Hepatocyte (in vitro differentiated cells): ENCODE measurements around the gene MT1F. TPM values are rescaled to one million over a fixed set of nuclear protein-coding genes. Genes with fewer than 3 reads are reported as not detected.

Source experiments
- DNase-seq: peaks from one replicate; pipeline ENCODE4 v3.0.0-alpha.2; 2016; ENCODE audit warnings: low spot score
- H2AFZ ChIP-seq: fragments of 200-600 bp; sonication (generic); 2 replicates; pipeline ENCODE4 v1.6.0; 2016; ENCODE audit warnings: antibody characterized with exemption, mild to moderate bottlenecking
- H3K27ac ChIP-seq: fragments of 200-600 bp; sonication (generic); 2 replicates; pipeline ENCODE4 v1.5.1; 2016; ENCODE audit warnings: mild to moderate bottlenecking
- H3K27me3 ChIP-seq: fragments of 200-600 bp; sonication (generic); 2 replicates; pipeline ENCODE4 v1.6.1; 2016
- H3K36me3 ChIP-seq: fragments of 200-600 bp; sonication (generic); replicated peaks from 2 replicates; pipeline ENCODE4 v1.5.1; 2016; ENCODE audit warnings: low read depth; ENCODE audit not compliant: insufficient read depth
- H3K4me1 ChIP-seq: fragments of 200-600 bp; sonication (generic); 2 replicates; pipeline ENCODE4 v1.5.1; 2016; ENCODE audit warnings: mild to moderate bottlenecking, moderate library complexity; ENCODE audit not compliant: insufficient read depth
- H3K4me2 ChIP-seq: fragments of 200-600 bp; sonication (generic); 2 replicates; pipeline ENCODE4 v1.6.0; 2016
- H3K4me3 ChIP-seq: fragments of 200-600 bp; sonication (generic); 2 replicates; pipeline ENCODE4 v1.5.1; 2016; ENCODE audit warnings: mild to moderate bottlenecking
- H3K79me2 ChIP-seq: fragments of 200-600 bp; sonication (generic); 2 replicates; pipeline ENCODE4 v1.6.0; 2017; ENCODE audit warnings: mild to moderate bottlenecking
- H3K9me2 ChIP-seq: fragments of 200-600 bp; sonication (generic); replicated peaks from 2 replicates; pipeline ENCODE4 v1.6.0; 2017; ENCODE audit warnings: mild to moderate bottlenecking; ENCODE audit not compliant: insufficient read depth
- H3K9me3 ChIP-seq: fragments of 200-600 bp; sonication (generic); 2 replicates; pipeline ENCODE4 v1.5.1; 2016; ENCODE audit warnings: low read depth, mild to moderate bottlenecking
- H4K20me1 ChIP-seq: fragments of 200-600 bp; sonication (generic); 2 replicates; pipeline ENCODE4 v1.6.0; 2016; ENCODE audit warnings: mild to moderate bottlenecking; ENCODE audit not compliant: insufficient read depth, poor library complexity, severe bottlenecking
- EZH2 ChIP-seq: fragments of 200-600 bp; sonication (generic); IDR thresholded peaks from 2 replicates; pipeline ENCODE4 v1.6.1; 2016; ENCODE audit warnings: antibody characterized with exemption, mild to moderate bottlenecking, borderline replicate concordance
- EZH2phosphoT487 ChIP-seq: fragments of 200-600 bp; sonication (generic); IDR thresholded peaks from one replicate; pipeline ENCODE4 v1.6.1; 2018; ENCODE audit warnings: antibody characterized with exemption, mild to moderate bottlenecking, low read depth, moderate library complexity; ENCODE audit not compliant: unreplicated experiment, severe bottlenecking
- WGBS: methylation state at CpG from one replicate; pipeline ENCODE4 v1.1.6; 2016; ENCODE audit warnings: low lambda C conversion rate; ENCODE audit errors: missing lambda C conversion rate; 5-methylcytosine and 5-hydroxymethylcytosine counted together
- polyA plus RNA-seq: library from polyadenylated mRNA; unstranded; fragments of >200 nt; fragmentation: Nextera tagmentation; extraction: Ambion mirVana; gene quantifications from 2 replicates; pipeline ENCODE4 v1.2.1, GENCODE V29; 2016
- total RNA-seq: library from RNA; depleted of rRNA; stranded (reverse); fragments of >200 nt; gene quantifications from 2 replicates; pipeline ENCODE4 v1.2.3, GENCODE V29; 2014
- TF ChIP-seq, protein P1 (sequence below): fragments of 200-600 bp; sonication (generic); IDR thresholded peaks from 2 replicates; pipeline ENCODE4 v1.5.1; 2016; ENCODE audit warnings: antibody characterized with exemption, mild to moderate bottlenecking; ENCODE audit not compliant: poor library complexity

Gene MT1F
- total and polyA plus RNA-seq, 2 experiments from 2014 or later = 7.1 to 11.8 TPM

DNA sequence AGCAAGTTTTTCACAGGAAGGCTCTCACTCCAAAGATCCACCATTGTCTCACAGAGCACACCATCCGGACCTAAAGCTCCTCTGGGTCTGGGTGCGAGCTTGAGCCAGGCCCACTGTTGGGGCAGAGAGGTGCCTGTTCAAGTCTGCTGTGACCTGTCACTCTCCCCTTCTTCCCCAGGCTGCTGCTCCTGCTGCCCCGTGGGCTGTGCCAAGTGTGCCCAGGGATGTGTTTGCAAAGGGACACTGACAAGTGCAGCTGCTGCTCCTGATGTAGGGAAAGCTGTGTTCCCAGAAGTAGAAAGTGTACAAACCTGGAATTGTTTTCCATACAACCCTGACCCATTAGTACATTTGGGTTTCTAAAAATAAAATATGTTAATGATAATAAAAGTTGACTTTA is 19.7 kb downstream of the MT1F start:
- H2AFZ ChIP-seq = no peak overlapping the region
- H3K9me2 ChIP-seq = no peaks in the 10 kb centered on the region
- peaks cover 53% of the 10 kb centered on the region for H3K27me3 ChIP-seq
- H3K79me2 ChIP-seq = no peaks in the 10 kb centered on the region
- H4K20me1 ChIP-seq = no peaks in the 10 kb centered on the region
- no peaks in the 10 kb centered on the region for H3K9me3 ChIP-seq
- H3K4me3 ChIP-seq = no peak overlapping the region
- no peak for DNase-seq
- WGBS = 81% methylated on average over 3 of the region's 3 CpGs
- H3K36me3 ChIP-seq = no peaks in the 10 kb centered on the region
- TF ChIP-seq EZH2phosphoT487 (no peak), EZH2 (no peak)
- TF ChIP-seq, protein P1, sequence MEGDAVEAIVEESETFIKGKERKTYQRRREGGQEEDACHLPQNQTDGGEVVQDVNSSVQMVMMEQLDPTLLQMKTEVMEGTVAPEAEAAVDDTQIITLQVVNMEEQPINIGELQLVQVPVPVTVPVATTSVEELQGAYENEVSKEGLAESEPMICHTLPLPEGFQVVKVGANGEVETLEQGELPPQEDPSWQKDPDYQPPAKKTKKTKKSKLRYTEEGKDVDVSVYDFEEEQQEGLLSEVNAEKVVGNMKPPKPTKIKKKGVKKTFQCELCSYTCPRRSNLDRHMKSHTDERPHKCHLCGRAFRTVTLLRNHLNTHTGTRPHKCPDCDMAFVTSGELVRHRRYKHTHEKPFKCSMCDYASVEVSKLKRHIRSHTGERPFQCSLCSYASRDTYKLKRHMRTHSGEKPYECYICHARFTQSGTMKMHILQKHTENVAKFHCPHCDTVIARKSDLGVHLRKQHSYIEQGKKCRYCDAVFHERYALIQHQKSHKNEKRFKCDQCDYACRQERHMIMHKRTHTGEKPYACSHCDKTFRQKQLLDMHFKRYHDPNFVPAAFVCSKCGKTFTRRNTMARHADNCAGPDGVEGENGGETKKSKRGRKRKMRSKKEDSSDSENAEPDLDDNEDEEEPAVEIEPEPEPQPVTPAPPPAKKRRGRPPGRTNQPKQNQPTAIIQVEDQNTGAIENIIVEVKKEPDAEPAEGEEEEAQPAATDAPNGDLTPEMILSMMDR = no peak
- H3K4me1 ChIP-seq = peaks cover under 1% of the 10 kb centered on the region
- H3K4me2 ChIP-seq = no peak overlapping the region
- H3K27ac ChIP-seq = no peak overlapping the region

DNA sequence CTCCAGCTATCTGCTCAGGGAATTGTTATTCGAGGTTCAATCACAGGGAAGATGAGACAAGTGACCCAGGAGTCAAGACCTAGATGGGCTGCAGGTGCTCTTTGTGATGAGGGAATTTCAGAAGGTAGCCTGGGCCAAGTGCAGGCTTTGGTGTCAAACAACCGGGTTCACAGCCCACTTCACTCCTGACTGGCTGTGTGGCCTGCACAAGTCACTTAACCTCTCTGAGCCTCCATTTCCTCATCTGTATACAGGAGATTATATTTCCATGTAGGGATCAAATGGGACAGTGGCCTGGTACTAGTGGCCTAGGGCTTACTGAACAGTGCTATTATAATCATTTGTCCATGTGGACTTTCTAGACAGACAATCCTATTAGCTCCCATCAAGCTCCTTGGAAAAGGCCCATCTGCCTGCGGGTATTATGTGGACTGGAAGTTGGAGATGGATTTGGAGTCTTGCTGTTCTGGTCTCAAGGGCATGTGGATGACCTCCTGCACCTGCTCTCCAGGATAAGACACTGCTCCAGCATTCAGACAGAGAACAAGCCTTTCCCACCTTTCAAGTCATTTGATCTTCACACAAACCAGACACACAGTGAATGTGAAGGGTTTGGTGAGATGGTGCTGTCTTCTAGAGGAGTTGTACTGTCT is 21.4 kb downstream of the MT1F start:
- WGBS = 93% methylated on average over 3 of the region's 3 CpGs
- Histone ChIP-seq H3K79me2 (no peaks in the 10 kb centered on the region), H3K4me3 (no peak overlapping the region), H3K27ac (no peak overlapping the region), H4K20me1 (no peaks in the 10 kb centered on the region), H2AFZ (no peak overlapping the region), H3K9me3 (no peaks in the 10 kb centered on the region), H3K27me3 (peaks cover 49% of the 10 kb centered on the region), H3K36me3 (no peaks in the 10 kb centered on the region), H3K9me2 (no peaks in the 10 kb centered on the region), H3K4me1 (peaks cover 7% of the 10 kb centered on the region), H3K4me2 (no peak overlapping the region)
- no peak for DNase-seq
- no peak for TF ChIP-seq EZH2
- TF ChIP-seq, protein P1 = no peak
- no peak for TF ChIP-seq EZH2phosphoT487

DNA sequence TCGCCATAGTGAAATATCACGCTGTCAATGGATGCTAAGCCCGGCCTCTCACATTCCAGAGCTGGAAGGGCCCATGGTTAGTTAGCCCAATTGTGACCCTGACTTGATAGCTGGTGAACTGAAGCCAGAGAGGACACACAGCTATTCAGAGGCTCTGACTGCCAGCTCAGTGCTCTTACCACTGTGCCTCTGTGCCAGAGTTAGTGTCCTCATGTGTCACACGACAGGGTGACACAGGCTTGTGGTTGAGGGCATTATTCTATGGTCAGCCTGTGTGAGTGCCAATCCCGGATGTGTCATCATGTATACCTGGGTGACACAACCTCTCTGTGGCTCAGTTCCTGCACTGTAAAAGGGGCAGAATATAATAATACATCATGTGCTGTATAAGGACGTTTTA is 22.1 kb downstream of the MT1F start:
- 86% methylated on average over 6 of the region's 6 CpGs for WGBS
- TF ChIP-seq EZH2 = no peak
- TF ChIP-seq, protein P1 = no peak
- TF ChIP-seq EZH2phosphoT487 = no peak
- Histone ChIP-seq H3K4me2 (no peak overlapping the region), H3K4me3 (no peak overlapping the region), H3K27me3 (peaks cover 46% of the 10 kb centered on the region), H3K36me3 (no peaks in the 10 kb centered on the region), H3K9me3 (no peaks in the 10 kb centered on the region), H3K9me2 (no peaks in the 10 kb centered on the region), H4K20me1 (no peaks in the 10 kb centered on the region), H2AFZ (no peak overlapping the region), H3K4me1 (peaks cover 7% of the 10 kb centered on the region), H3K27ac (no peak overlapping the region), H3K79me2 (no peaks in the 10 kb centered on the region)
- DNase-seq = no peak
